KMS-11 (cell line): ENCODE data around the gene SDC3.

Experiments used
- H2AFZ ChIP-seq: fragments of 200-600 bp; sonication (generic); 2 replicates; pipeline ENCODE4 v1.6.1; 2016; ENCODE audit warnings: antibody characterized with exemption, mixed run types, low read depth
- H3K27ac ChIP-seq: fragments of 200-600 bp; sonication (generic); 2 replicates; pipeline ENCODE4 v1.6.1; 2016; ENCODE audit warnings: mild to moderate bottlenecking, mixed run types
- H3K27me3 ChIP-seq: fragments of 200-600 bp; sonication (generic); 2 replicates; pipeline ENCODE4 v1.6.1; 2017; ENCODE audit warnings: mild to moderate bottlenecking, low read depth, mixed run types, moderate library complexity; ENCODE audit not compliant: insufficient read depth
- H3K36me3 ChIP-seq: fragments of 200-600 bp; sonication (generic); 2 replicates; pipeline ENCODE4 v1.6.1; 2017; ENCODE audit warnings: mild to moderate bottlenecking, mixed run types; ENCODE audit not compliant: insufficient read depth
- H3K4me1 ChIP-seq: fragments of 200-600 bp; sonication (generic); 2 replicates; pipeline ENCODE4 v1.6.1; 2016; ENCODE audit warnings: mild to moderate bottlenecking, low read depth, mixed run types; ENCODE audit not compliant: poor library complexity, severe bottlenecking
- H3K4me2 ChIP-seq: fragments of 200-600 bp; sonication (generic); 2 replicates; pipeline ENCODE4 v1.7.0; 2016; ENCODE audit warnings: mild to moderate bottlenecking, mixed run types
- H3K4me3 ChIP-seq: fragments of 200-600 bp; sonication (generic); IDR thresholded peaks from 2 replicates; pipeline ENCODE4 v1.6.1; 2017; ENCODE audit warnings: low read depth, low read length, mixed read lengths; ENCODE audit not compliant: insufficient read depth
- H3K79me2 ChIP-seq: fragments of 200-600 bp; sonication (generic); 2 replicates; pipeline ENCODE4 v1.6.1; 2016; ENCODE audit warnings: low read depth, mixed run types; ENCODE audit not compliant: insufficient read depth
- H3K9ac ChIP-seq: fragments of 200-600 bp; sonication (generic); 2 replicates; pipeline ENCODE4 v1.6.1; 2016; ENCODE audit warnings: mild to moderate bottlenecking, mixed run types
- H4K20me1 ChIP-seq: fragments of 200-600 bp; sonication (generic); 2 replicates; pipeline ENCODE4 v1.6.1; 2016; ENCODE audit warnings: mild to moderate bottlenecking, mixed run types; ENCODE audit not compliant: insufficient read depth
- CTCF ChIP-seq: fragments of 200-600 bp; sonication (generic); conservative IDR thresholded peaks from 2 replicates; pipeline ENCODE4 v1.6.1; 2017; ENCODE audit warnings: low read depth, mild to moderate bottlenecking, antibody characterized with exemption, low read length, moderate library complexity, mixed read lengths

Gene SDC3

GRCh38 chr1:30905403-30905802 lies 3.2 kb downstream of the SDC3 start:
- Histone ChIP-seq H3K27me3 (peaks cover 42% of the 10 kb centered on the region), H3K27ac (no peak overlapping the region), H3K9ac (no peak overlapping the region), H3K79me2 (no peaks in the 10 kb centered on the region), H3K4me2 (no peak overlapping the region), H3K36me3 (no peaks in the 10 kb centered on the region), H2AFZ (no peak overlapping the region), H3K4me1 (no peaks in the 10 kb centered on the region), H3K4me3 (no peak overlapping the region), H4K20me1 (no peaks in the 10 kb centered on the region)
- no peak for TF ChIP-seq CTCF

GRCh38 chr1:30904962-30905335 lies 3.6 kb downstream of the SDC3 start:
- Histone ChIP-seq H3K27ac (no peak overlapping the region), H3K36me3 (no peaks in the 10 kb centered on the region), H3K4me3 (no peak overlapping the region), H4K20me1 (no peaks in the 10 kb centered on the region), H3K4me2 (no peak overlapping the region), H3K27me3 (peaks cover 38% of the 10 kb centered on the region), H2AFZ (no peak overlapping the region), H3K4me1 (no peaks in the 10 kb centered on the region), H3K79me2 (no peaks in the 10 kb centered on the region), H3K9ac (no peak overlapping the region)
- no peak for TF ChIP-seq CTCF

GRCh38 chr1:30904191-30904961 lies 4.2 kb downstream of the SDC3 start:
- no peak overlapping the region for H3K4me3 ChIP-seq
- H3K27ac ChIP-seq: no peak overlapping the region
- H4K20me1 ChIP-seq: no peaks in the 10 kb centered on the region
- no peak overlapping the region for H3K9ac ChIP-seq
- no peak for TF ChIP-seq CTCF
- no peak overlapping the region for H2AFZ ChIP-seq
- no peaks in the 10 kb centered on the region for H3K4me1 ChIP-seq
- no peak overlapping the region for H3K4me2 ChIP-seq
- no peaks in the 10 kb centered on the region for H3K79me2 ChIP-seq
- H3K27me3 ChIP-seq: peaks cover 32% of the 10 kb centered on the region
- H3K36me3 ChIP-seq: no peaks in the 10 kb centered on the region

GRCh38 chr1:30903343-30904034 lies 5.1 kb downstream of the SDC3 start:
- no peak for TF ChIP-seq CTCF
- H3K27ac ChIP-seq: no peak overlapping the region
- H3K4me3 ChIP-seq: no peak overlapping the region

More at GRCh38 chr1:30903343-30904034, 5.1 kb downstream of the SDC3 start:
- Histone ChIP-seq H3K4me1 (no peaks in the 10 kb centered on the region), H3K27me3 (peaks cover 26% of the 10 kb centered on the region), H3K4me2 (no peak overlapping the region), H3K79me2 (no peaks in the 10 kb centered on the region), H3K36me3 (no peaks in the 10 kb centered on the region), H2AFZ (no peak overlapping the region), H3K9ac (no peak overlapping the region), H4K20me1 (no peaks in the 10 kb centered on the region)
